HEK293T (cell line): ENCODE data around the gene CADM2.
"Not testable (repeated sequence)": the region's sequence is repeated elsewhere in the genome, so short reads cannot be mapped to it uniquely, and the experiment has no call there.

Experiments used
- ARNT ChIP-seq: fragments of 450-650 bp; IDR thresholded peaks from 2 replicates; pipeline ENCODE4 v1.6.1; 2017; ENCODE audit warnings: mild to moderate bottlenecking
- SP1 ChIP-seq: fragments of 450-650 bp; IDR thresholded peaks from 2 replicates; pipeline ENCODE4 v1.6.1; 2017
- SUZ12 ChIP-seq: fragments of 450-650 bp; IDR thresholded peaks from 2 replicates; pipeline ENCODE4 v1.6.1; 2016; ENCODE audit warnings: mild to moderate bottlenecking

DNA sequence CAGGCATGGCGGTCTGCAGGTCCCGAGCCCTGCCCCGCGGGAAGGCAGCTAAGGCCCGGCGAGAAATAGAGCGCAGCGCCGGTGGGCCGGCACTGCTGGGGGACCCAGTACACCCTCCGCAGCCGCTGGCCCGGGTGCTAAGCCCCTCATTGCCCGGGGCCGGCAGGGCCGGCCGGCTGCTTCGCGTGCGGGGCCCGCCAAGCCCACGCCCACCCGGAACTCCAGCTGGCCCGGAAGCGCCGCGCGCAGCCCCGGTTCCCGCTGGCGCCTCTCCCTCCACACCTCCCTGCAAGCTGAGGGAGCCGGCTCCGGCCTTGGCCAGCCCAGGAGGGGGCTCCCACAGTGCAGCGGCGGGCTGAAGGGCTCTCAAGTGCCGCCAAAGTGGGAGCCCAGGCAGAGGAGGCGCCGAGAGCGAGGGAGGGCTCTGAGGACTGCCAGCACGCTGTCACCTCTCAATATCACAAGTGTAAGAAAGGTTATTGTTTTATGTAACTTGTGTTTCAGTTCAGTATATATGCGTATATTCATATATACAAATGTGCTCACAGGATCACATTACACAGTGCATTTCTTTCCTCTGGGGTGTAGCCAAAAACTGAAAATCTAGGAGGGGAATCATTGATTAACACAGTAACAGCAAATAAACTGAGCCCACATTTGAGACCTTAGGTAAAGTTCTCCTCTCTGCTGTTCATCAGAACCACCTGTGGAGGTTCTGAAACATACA is 546.2 kb downstream of the CADM2 start:
- TF ChIP-seq SP1, ARNT, SUZ12: not testable (repeated sequence)
